Middle frontal gyrus (tissue), 1 donor: ENCODE results near the gene MEIOSIN.
"Not testable (repeated sequence)": the region's sequence is repeated elsewhere in the genome, so short reads cannot be mapped to it uniquely, and the experiment has no call there.

Source experiments
- DNase-seq: peaks from one replicate; pipeline ENCODE4 v3.0.0-alpha.2; 2015; ENCODE audit warnings: low spot score; ENCODE audit errors: extremely low spot score

The MEIOSIN gene

GRCh38 chr19:45733160-45733810, at the start of gene MEIOSIN:
Gene MEIOSIN (plus strand): TSS chr19:45733439. CDS start chr19:45735377, 1,938 bp downstream.
- no peak for DNase-seq

- not testable (repeated sequence) for DNase-seq
These were observed 48.2 kb upstream of the MEIOSIN start for GRCh38 chr19:45685045-45685444.

GRCh38 chr19:45687599-45687998, 45.6 kb upstream of the MEIOSIN start:
- no peak for DNase-seq

GRCh38 chr19:45691516-45692186, 41.6 kb upstream of the MEIOSIN start, which contains the start of gene SNRPD2:
Gene SNRPD2 (minus strand): TSS chr19:45691953. CDS start chr19:45691888, 65 bp downstream.
- DNase-seq: peak; percentile 90

GRCh38 chr19:45692187-45693105, 40.8 kb upstream of the MEIOSIN start, which contains the start of gene QPCTL:
Gene QPCTL (plus strand): TSS chr19:45692666. CDS start chr19:45692704, 38 bp downstream.
- peak; percentile 97 for DNase-seq

GRCh38 chr19:45693106-45693788, 40.0 kb upstream of the MEIOSIN start:
- no peak for DNase-seq

GRCh38 chr19:45701676-45702075, 31.6 kb upstream of the MEIOSIN start:
- no peak for DNase-seq

GRCh38 chr19:45705115-45705514, 28.1 kb upstream of the MEIOSIN start:
- no peak for DNase-seq

GRCh38 chr19:45705710-45706415, 27.4 kb upstream of the MEIOSIN start:
- DNase-seq: no peak

- DNase-seq: no peak
These were observed 22.7 kb upstream of the MEIOSIN start for GRCh38 chr19:45710356-45711130.

GRCh38 chr19:45711851-45712698, 21.2 kb upstream of the MEIOSIN start:
- DNase-seq: no peak

GRCh38 chr19:45712699-45713067, 20.6 kb upstream of the MEIOSIN start:
- DNase-seq: no peak

GRCh38 chr19:45713141-45713540, 20.1 kb upstream of the MEIOSIN start:
- no peak for DNase-seq

GRCh38 chr19:45715139-45715538, 18.1 kb upstream of the MEIOSIN start:
- no peak for DNase-seq

GRCh38 chr19:45716359-45717130, 16.7 kb upstream of the MEIOSIN start:
- DNase-seq: no peak

- peak; percentile 99 for DNase-seq
These were observed 15.9 kb upstream of the MEIOSIN start for GRCh38 chr19:45717131-45717982.

- DNase-seq: no peak
These were observed 15.1 kb upstream of the MEIOSIN start for GRCh38 chr19:45717983-45718650.
